Prostate gland (tissue), 2 donors: ENCODE measurements around the gene SYNE1. TPM values are rescaled to one million over a fixed set of nuclear protein-coding genes. Genes with fewer than 3 reads are reported as not detected.

Experiments used
- DNase-seq: peaks from one replicate; pipeline ENCODE4 v3.0.0-alpha.2; 2019; ENCODE audit warnings: low spot score
- H3K27ac ChIP-seq, 2 donors: fragments of 200-600 bp; sonication (generic); 2 replicates each; pipeline ENCODE4 v1.5.1; 2017 to 2019
- H3K27me3 ChIP-seq: fragments of 200-600 bp; sonication (generic); replicated peaks from 2 replicates; pipeline ENCODE4 v1.5.1; 2019; ENCODE audit not compliant: insufficient read depth
- H3K36me3 ChIP-seq, 2 donors: fragments of 200-600 bp; sonication (generic); 1 replicate in 1 of 2; 2 replicates in 1 of 2; pipeline versions ENCODE4 v1.5.1 to v1.8.1; 2017 to 2019
- H3K4me1 ChIP-seq: fragments of 200-600 bp; sonication (generic); replicated peaks from 2 replicates; pipeline ENCODE4 v1.5.1; 2019
- H3K4me3 ChIP-seq, 2 donors: fragments of 200-600 bp; sonication (generic); 2 replicates each; pipeline ENCODE4 v1.5.1; 2017 to 2019
- H3K9me3 ChIP-seq: fragments of 200-600 bp; sonication (generic); 2 replicates; pipeline ENCODE4 v1.5.1; 2017
- POLR2A ChIP-seq: fragments of 450-650 bp; IDR thresholded peaks from one replicate; pipeline ENCODE4 v1.6.1; 2016; ENCODE audit warnings: antibody characterized with exemption, mild to moderate bottlenecking
- POLR2AphosphoS5 ChIP-seq: sonication (generic); formaldehyde crosslinking; IDR thresholded peaks from one replicate; pipeline ENCODE4 v1.6.1; 2017; ENCODE audit warnings: antibody characterized with exemption
- WGBS: methylation state at CpG from one replicate; pipeline ENCODE4 v1.1.5; 2018; 5-methylcytosine and 5-hydroxymethylcytosine counted together
- intact Hi-C: fragments of 100-400 bp; cut with DNase I; formaldehyde crosslinking; loops from one replicate; pipeline ENCODE4 v1.14.2; 2022
- total RNA-seq, 2 donors: library from RNA; depleted of rRNA; stranded (reverse); fragments of >200 nt; gene quantifications; one replicate each; pipeline ENCODE4 v1.1.0, GENCODE V29; 2016
- TF ChIP-seq, protein P1 (sequence below), 4 experiments: fragments of 200-600 bp in 2 of 4; fragments of 450-650 bp in 2 of 4; sonication (generic) in 2 of 4; IDR thresholded peaks; 1 replicate in 3 of 4; 2 replicates in 1 of 4; pipeline ENCODE4 v1.5.1; 2016 to 2019; ENCODE audit warnings: antibody characterized with exemption in 4 of 4, mild to moderate bottlenecking in 2 of 4, moderate library complexity in 2 of 4

The SYNE1 gene
- total RNA-seq, 2 donors from 2014 or later, result 36.5 to 154 TPM

- H3K9me3 ChIP-seq, result no peaks in the 10 kb centered on the region
- no peak overlapping the region for H3K4me3 ChIP-seq
- H3K4me1 ChIP-seq, result no peaks in the 10 kb centered on the region
- DNase-seq, result peak; percentile 78
- no peaks in the 10 kb centered on the region for H3K36me3 ChIP-seq
- no peaks in the 10 kb centered on the region for H3K27me3 ChIP-seq
- TF ChIP-seq POLR2A (no peak), POLR2AphosphoS5 (peak; percentile 87)
- TF ChIP-seq, protein P1, sequence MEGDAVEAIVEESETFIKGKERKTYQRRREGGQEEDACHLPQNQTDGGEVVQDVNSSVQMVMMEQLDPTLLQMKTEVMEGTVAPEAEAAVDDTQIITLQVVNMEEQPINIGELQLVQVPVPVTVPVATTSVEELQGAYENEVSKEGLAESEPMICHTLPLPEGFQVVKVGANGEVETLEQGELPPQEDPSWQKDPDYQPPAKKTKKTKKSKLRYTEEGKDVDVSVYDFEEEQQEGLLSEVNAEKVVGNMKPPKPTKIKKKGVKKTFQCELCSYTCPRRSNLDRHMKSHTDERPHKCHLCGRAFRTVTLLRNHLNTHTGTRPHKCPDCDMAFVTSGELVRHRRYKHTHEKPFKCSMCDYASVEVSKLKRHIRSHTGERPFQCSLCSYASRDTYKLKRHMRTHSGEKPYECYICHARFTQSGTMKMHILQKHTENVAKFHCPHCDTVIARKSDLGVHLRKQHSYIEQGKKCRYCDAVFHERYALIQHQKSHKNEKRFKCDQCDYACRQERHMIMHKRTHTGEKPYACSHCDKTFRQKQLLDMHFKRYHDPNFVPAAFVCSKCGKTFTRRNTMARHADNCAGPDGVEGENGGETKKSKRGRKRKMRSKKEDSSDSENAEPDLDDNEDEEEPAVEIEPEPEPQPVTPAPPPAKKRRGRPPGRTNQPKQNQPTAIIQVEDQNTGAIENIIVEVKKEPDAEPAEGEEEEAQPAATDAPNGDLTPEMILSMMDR (IDR thresholded peaks at IDR 0.05), result no peak
- intact Hi-C loops, result no loop called here
- WGBS, result 6% methylated on average over 4 of the region's 4 CpGs
- peak overlapping the region in 1 of 2 donors; percentile 36 for H3K27ac ChIP-seq
Measured at GRCh38 chr6:152575621-152576150, 61.5 kb downstream of the SYNE1 start.

DNA sequence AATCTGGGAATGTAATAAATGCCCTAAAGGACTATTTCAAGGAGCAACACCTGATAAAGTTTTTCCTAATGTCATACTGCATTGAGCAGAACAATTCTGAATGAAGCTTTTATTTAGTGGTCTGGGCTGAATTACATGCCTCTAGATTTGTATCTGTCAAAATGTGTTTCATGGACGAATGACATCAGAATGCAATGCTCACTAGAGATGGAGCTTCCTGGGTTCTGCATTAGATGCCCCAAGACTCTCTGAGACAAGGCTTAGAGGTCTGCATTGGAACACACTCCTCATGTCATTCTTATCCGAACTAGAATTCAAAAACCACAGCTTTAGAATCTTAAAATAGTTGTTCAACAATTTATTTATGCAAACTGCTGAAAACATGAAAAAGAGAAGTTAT, 62.0 kb downstream of the SYNE1 start:
- TF ChIP-seq POLR2A (no peak), POLR2AphosphoS5 (no peak)
- TF ChIP-seq, protein P1 (IDR thresholded peaks at IDR 0.05), result no peak
- Histone ChIP-seq H3K4me3 (no peak overlapping the region), H3K27me3 (no peaks in the 10 kb centered on the region), H3K4me1 (no peaks in the 10 kb centered on the region), H3K9me3 (no peaks in the 10 kb centered on the region), H3K27ac (peak overlapping the region in 1 of 2 donors; percentile 16), H3K36me3 (no peaks in the 10 kb centered on the region)
- DNase-seq, result no peak
- 24% methylated on average over 2 of the region's 2 CpGs for WGBS
- intact Hi-C loops, result no loop called here

DNA sequence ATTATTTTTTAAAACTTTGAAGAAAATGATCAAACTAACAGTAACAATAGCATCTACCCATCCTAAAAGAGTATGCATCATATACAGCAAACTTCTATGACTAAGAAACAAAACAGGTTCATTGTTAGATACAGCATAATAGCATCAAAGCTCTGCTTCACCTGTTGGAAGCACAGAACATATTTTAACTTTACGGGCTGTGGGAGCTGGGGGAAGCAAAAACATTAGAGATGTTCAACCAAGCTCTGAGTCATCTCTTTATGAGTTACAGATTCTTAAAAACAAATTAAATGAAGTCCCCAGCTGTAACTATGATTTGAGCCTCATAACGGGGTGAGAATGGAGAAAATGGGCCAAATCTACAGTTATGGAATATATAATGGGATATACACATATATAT, 63.4 kb downstream of the SYNE1 start:
- 49% methylated on average over 2 of the region's 2 CpGs for WGBS
- TF ChIP-seq POLR2AphosphoS5, result no peak
- no peak for TF ChIP-seq POLR2A
- TF ChIP-seq, protein P1 (IDR thresholded peaks at IDR 0.05), result no peak

DNA sequence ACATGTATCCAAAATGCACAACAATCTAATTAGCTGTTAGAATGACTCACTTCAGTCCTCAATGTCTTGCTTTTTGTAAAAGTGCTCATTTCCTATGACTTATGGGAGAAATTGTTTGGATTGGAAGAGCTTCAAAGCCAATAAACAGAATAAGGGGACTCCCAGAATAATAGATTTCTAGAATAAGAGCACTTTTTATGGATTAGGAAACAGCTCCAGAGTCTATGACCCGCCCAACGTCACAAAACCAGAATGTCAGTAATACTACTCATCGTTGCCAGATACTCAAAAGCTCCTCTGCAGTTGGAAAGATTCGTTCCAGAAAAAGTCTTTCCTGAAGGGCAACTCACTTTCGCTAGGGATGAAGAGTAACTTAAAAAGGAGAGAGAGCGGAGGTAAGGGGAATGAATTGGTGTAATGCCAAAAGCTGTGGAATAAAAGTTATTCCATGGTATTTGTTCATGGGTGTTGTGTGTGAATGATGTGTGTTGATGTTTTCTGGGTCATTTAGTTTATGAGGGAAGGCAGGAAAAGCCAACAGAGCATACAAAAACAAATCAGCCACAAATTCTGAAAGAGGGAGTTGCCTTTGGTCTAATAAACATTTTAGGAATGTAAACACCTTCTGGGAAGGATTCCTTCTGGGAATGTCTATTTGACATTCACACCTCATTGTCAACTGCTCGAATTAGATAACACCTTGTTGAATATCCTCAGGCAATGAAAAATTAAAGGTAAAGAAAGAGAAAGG, 64.6 kb downstream of the SYNE1 start:
- H3K9me3 ChIP-seq, result no peaks in the 10 kb centered on the region
- 15% methylated on average over 7 of the region's 7 CpGs for WGBS
- no peak overlapping the region for H3K4me3 ChIP-seq
- intact Hi-C loops, result no loop called here
- peak; percentile 67 for TF ChIP-seq POLR2AphosphoS5
- TF ChIP-seq, protein P1 (IDR thresholded peaks at IDR 0.05), result no peak
- no peak for TF ChIP-seq POLR2A
- no peaks in the 10 kb centered on the region for H3K36me3 ChIP-seq
- no peaks in the 10 kb centered on the region for H3K27me3 ChIP-seq
- no peaks in the 10 kb centered on the region for H3K4me1 ChIP-seq
- DNase-seq, result peak; percentile 26
- H3K27ac ChIP-seq, result peak overlapping the region in 1 of 2 donors; percentile 13

More for the DNA sequence above, 63.4 kb downstream of the SYNE1 start:
- H3K9me3 ChIP-seq, result no peaks in the 10 kb centered on the region
- H3K27me3 ChIP-seq, result no peaks in the 10 kb centered on the region
- intact Hi-C loops, result no loop called here
- no peaks in the 10 kb centered on the region for H3K4me1 ChIP-seq
- DNase-seq, result no peak
- H3K27ac ChIP-seq, result no peak overlapping the region
- H3K4me3 ChIP-seq, result no peak overlapping the region
- H3K36me3 ChIP-seq, result no peaks in the 10 kb centered on the region

GRCh38 chr6:152571943-152572337, 65.2 kb downstream of the SYNE1 start:
- Histone ChIP-seq H3K4me1 (no peaks in the 10 kb centered on the region), H3K27me3 (no peaks in the 10 kb centered on the region), H3K27ac (peak overlapping the region in 1 of 2 donors; percentile 13), H3K36me3 (no peaks in the 10 kb centered on the region), H3K9me3 (no peaks in the 10 kb centered on the region), H3K4me3 (no peak overlapping the region)
- no peak for TF ChIP-seq POLR2A
- no peak for TF ChIP-seq POLR2AphosphoS5
- TF ChIP-seq, protein P1 (IDR thresholded peaks at IDR 0.05), result no peak
- intact Hi-C loops, result no loop called here
- WGBS, result 86% methylated on average over 2 of the region's 2 CpGs
- DNase-seq, result no peak
